ACC112 (cell line): Measurements from ENCODE around the gene CPSF4L.

Experiments used
- H2AFZ ChIP-seq: fragments of 200-600 bp; sonication (generic); one replicate; pipeline ENCODE4 v1.6.0; 2017; ENCODE audit warnings: antibody characterized with exemption, low read length; ENCODE audit not compliant: unreplicated experiment
- H3K27ac ChIP-seq: fragments of 200-600 bp; sonication (generic); 2 replicates; pipeline ENCODE4 v1.5.1; 2014; ENCODE audit warnings: low read depth, mild to moderate bottlenecking, antibody characterized with exemption, low read length, moderate library complexity
- H3K27me3 ChIP-seq: fragments of 200-600 bp; sonication (generic); 2 replicates; pipeline ENCODE4 v1.6.1; 2014; ENCODE audit warnings: mild to moderate bottlenecking, antibody characterized with exemption, low read length, moderate library complexity, mixed read lengths; ENCODE audit not compliant: insufficient read depth
- H3K36me3 ChIP-seq: fragments of 200-600 bp; sonication (generic); 2 replicates; pipeline ENCODE4 v1.6.1; 2016; ENCODE audit warnings: mild to moderate bottlenecking, antibody characterized with exemption, low read length, moderate library complexity, mixed read lengths; ENCODE audit not compliant: insufficient read depth
- H3K4me1 ChIP-seq: fragments of 200-600 bp; sonication (generic); one replicate; pipeline ENCODE4 v1.6.1; 2016; ENCODE audit warnings: low read length, mixed read lengths; ENCODE audit not compliant: insufficient read depth, unreplicated experiment, control insufficient read depth
- H3K4me3 ChIP-seq: fragments of 200-600 bp; sonication (generic); 2 replicates; pipeline ENCODE4 v1.5.1; 2014; ENCODE audit warnings: mild to moderate bottlenecking, low read depth, low read length
- H3K79me2 ChIP-seq: fragments of 200-600 bp; sonication (generic); one replicate; pipeline ENCODE4 v1.6.0; 2016; ENCODE audit warnings: low read length; ENCODE audit not compliant: control insufficient read depth, unreplicated experiment, insufficient read depth

Gene CPSF4L

DNA sequence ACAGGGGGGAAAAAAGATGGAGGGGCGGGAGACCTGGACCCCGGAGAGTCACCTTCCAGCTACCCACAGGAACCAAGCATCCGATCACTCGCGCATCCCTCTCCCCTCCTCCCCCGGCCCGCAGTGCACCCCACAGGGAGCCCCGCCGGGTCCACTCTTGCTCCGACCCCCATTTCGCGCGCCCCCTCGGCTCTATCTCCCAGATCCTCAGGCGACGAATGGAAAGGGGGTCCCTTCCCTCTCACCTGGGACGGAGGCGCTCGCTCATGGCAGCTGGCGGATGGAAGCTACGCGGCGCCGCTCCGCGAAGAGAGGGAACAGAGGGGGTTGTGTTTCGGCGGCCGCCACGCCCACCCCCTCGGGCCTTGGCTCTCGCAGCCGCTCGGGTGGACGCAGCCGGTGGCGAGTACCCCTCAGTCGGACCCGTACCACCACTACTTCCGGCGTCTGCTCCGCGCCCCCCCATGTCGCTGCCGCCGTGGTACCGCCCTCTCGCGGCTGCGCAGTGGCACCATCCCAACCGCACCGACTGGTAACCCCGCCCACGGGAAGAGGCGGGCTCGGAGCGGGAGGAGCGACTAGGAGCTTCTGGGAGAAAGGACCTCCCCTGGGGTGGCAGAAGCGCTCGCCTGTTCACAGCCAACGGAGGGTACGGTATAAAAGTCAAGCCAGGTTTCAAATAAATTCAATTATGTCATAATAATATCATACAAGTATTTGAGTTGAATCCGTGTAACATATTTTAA lies 29.7 kb downstream of the CPSF4L start:
- Histone ChIP-seq H3K4me3 (peak overlapping the region; percentile 96), H3K36me3 (peaks cover 13% of the 10 kb centered on the region; the same call in 1 of the 2 replicates), H3K27me3 (no peaks in the 10 kb centered on the region), H3K4me1 (peaks cover 29% of the 10 kb centered on the region), H2AFZ (peak overlapping the region; percentile 88), H3K27ac (peak overlapping the region; percentile 50), H3K79me2 (peaks cover 61% of the 10 kb centered on the region)

DNA sequence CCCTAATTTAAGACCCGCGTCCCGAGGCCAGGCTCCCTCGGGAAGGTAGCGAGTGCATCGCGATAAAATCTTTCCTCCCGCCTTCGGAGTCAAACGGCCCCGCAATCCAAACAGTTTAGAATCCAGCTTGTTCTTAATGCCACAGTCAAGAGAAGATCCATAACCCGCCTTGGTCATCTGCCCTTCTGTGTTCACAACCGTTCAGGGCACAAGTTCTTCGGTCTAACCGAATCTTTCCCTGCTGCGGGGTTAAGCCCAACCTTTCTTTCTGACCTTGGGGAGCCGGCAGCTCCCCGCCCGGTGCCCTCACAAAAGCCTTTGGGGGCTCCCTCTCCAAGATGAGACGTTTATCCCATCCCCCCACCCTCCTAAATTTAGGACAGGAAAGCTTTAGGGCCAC lies 30.3 kb downstream of the CPSF4L start:
- H3K27me3 ChIP-seq, result no peaks in the 10 kb centered on the region
- H2AFZ ChIP-seq, result peak overlapping the region; percentile 61
- peaks cover 12% of the 10 kb centered on the region; the same call in 1 of the 2 replicates for H3K36me3 ChIP-seq
- 0 out of 2 replicates have a peak overlapping the region, but pooled peaks have one; percentile 2 for H3K27ac ChIP-seq
- H3K79me2 ChIP-seq, result peaks cover 67% of the 10 kb centered on the region
- peaks cover 35% of the 10 kb centered on the region for H3K4me1 ChIP-seq
- H3K4me3 ChIP-seq, result peak overlapping the region; percentile 96

DNA sequence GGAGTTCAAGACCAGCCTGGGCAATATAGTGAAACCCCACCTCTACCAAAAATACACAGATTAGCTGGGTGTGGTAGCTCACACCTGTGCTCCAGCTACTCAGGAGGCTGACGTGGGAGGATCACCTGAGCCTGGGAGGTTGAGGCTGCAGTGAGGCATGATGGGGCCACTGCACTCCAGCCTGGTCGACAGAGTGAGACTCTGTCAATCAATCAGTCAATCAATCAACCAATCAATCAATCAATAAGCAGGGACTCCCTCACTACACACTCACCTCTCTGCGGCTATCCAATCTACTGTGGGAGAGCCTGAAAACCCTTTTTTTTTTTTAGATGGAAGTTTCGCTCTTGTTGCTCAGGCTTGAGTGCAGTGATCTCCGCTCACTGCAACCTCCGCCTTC lies 31.6 kb downstream of the CPSF4L start:
- peaks cover 76% of the 10 kb centered on the region for H3K79me2 ChIP-seq
- peaks cover 40% of the 10 kb centered on the region for H3K4me1 ChIP-seq
- no peak overlapping the region for H3K27ac ChIP-seq
- H3K27me3 ChIP-seq, result no peaks in the 10 kb centered on the region
- peak overlapping the region; percentile 96; the same call in 1 of the 2 replicates for H3K4me3 ChIP-seq
- H3K36me3 ChIP-seq, result no peaks in the 10 kb centered on the region
- no peak overlapping the region for H2AFZ ChIP-seq

DNA sequence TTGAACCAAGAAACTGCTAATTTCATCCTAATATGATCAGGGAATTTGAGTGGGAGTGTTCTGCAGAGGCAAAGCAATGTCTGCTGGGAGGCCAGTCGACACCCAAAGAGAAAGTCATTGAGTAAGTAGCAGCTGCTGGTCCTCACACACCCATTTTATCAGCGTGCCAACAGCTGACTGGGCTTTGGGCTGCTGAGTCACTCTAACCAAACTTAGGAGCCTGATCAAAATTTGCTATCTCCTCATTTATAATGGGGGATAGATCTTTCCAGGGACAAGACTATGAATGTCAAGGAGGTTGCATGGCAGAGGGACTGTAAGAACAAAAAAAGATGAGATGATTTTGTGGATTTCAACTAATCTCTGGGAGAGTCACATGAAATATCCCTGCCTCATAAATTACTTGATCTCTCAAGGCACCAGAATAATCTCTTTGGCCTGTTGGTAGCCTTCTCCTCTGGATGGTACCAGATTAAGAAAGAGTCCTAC lies 32.9 kb downstream of the CPSF4L start:
- H3K27ac ChIP-seq, result peak overlapping the region; percentile 82

DNA sequence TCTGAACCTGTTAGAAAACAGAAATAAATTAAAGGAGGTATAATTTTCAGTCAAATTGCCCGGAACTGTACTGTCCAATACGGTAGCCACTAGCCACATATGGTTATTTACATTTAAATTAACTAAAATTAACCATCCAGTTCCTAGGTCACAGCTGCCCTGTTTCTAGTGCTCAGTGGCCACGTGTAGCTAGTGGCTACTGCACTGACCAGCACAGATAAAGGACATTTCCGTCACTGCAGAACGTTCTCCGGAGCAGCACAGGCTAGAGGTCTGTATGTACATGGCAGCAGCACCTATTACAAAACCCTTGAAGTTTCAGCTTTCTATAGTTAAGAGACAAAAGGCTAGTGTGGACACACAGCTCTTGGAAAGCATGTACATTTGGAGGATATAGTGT lies 33.7 kb downstream of the CPSF4L start:
- Histone ChIP-seq H3K79me2 (peaks cover 79% of the 10 kb centered on the region), H3K4me3 (peak overlapping the region; percentile 5; the same call in 1 of the 2 replicates)

More for the DNA sequence above, 32.9 kb downstream of the CPSF4L start:
- peak overlapping the region; percentile 11 for H3K4me3 ChIP-seq
- no peaks in the 10 kb centered on the region for H3K36me3 ChIP-seq
- H3K4me1 ChIP-seq, result peaks cover 45% of the 10 kb centered on the region
- peaks cover 82% of the 10 kb centered on the region for H3K79me2 ChIP-seq
- no peaks in the 10 kb centered on the region for H3K27me3 ChIP-seq
- H2AFZ ChIP-seq, result no peak overlapping the region

DNA sequence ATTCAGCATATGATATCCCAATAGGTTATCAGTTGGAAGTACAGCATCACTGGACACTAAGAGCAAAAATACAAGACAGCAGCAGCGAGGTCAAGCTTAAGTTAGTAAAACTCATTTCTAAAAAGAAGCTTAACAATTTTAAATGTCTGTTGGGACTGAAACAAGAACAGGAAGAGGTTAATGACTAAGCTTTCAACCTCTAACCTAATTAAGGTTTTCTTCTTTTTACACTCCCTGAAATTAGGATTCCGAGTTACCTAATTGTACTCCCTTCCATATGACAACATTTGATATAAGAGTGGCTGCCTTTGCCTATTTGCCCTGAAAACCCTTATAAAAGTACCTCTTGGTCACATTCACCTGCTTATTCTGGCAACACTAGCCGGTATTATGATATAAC lies 34.3 kb downstream of the CPSF4L start:
- Histone ChIP-seq H3K36me3 (no peaks in the 10 kb centered on the region), H3K27me3 (no peaks in the 10 kb centered on the region), H3K4me3 (peak overlapping the region; percentile 33), H2AFZ (no peak overlapping the region), H3K4me1 (peaks cover 45% of the 10 kb centered on the region), H3K79me2 (peaks cover 82% of the 10 kb centered on the region), H3K27ac (peak overlapping the region; percentile 30; the same call in 1 of the 2 replicates)

More for the DNA sequence above, 33.7 kb downstream of the CPSF4L start:
- Histone ChIP-seq H3K4me1 (peaks cover 45% of the 10 kb centered on the region), H2AFZ (no peak overlapping the region), H3K27me3 (no peaks in the 10 kb centered on the region), H3K36me3 (no peaks in the 10 kb centered on the region), H3K27ac (0 out of 2 replicates have a peak overlapping the region, but pooled peaks have one; percentile 1)

DNA sequence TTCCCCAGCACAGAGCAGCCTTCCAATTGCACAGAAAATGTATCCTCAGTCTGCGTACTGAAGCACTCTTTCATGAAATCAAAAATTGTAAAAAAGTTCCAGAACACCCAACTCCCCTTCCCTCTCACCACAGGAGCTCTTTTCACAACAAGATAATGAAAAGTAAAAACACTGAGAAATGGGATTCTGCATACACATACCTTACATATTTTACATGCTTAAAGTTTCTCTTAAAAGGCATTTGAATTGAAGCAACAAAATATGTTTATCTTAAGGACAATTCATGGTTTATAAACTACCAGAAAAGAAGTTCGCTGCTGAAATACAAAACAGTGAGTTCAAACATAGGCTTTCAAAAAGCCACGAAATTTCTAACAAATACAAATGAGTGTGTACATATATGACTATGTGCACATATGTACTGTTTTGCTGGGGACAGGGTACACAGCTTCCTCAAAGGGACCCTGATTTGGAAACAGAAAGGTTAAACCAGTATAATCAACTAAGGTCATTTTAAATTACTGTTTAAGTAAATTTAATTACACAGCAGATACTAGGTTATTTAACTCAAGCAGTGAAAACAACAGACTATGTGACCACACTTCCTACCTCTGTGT lies 35.0 kb downstream of the CPSF4L start:
- Histone ChIP-seq H3K4me3 (peak overlapping the region; percentile 33), H3K79me2 (peaks cover 81% of the 10 kb centered on the region), H3K27me3 (no peaks in the 10 kb centered on the region), H3K27ac (0 out of 2 replicates have a peak overlapping the region, but pooled peaks have one; percentile 30), H3K36me3 (no peaks in the 10 kb centered on the region), H2AFZ (no peak overlapping the region), H3K4me1 (peaks cover 45% of the 10 kb centered on the region)

DNA sequence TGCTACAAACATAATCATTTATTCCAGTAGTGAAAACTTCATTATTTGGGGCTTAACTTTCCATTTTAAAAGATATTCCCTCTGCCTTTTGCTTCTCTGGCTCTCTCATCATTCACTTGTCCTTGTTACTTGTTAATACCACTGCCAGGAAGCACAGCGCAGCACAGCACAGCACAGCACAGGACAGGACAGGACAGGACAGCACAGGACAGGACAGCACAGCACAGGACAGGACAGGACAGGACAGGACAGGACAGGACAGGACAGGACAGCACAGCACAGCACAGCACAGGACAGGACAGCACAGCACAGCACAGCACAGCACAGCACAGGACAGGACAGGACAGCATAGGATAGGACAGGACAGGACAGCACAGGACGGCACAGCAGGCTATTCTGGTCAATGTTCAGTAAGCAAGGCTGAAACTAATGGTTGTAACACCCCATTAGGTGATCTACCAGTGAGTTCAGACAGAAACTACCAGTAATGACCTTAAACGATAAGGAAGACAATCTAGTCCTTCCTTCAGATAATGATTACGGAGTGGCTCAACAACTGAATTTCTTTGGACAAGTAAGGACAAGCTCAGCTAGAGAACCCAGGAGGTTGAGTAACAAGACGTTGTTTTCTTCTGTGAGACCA lies 36.9 kb downstream of the CPSF4L start:
- Histone ChIP-seq H3K79me2 (peaks cover 68% of the 10 kb centered on the region), H3K4me3 (no peak overlapping the region), H3K27ac (no peak overlapping the region), H2AFZ (no peak overlapping the region), H3K36me3 (no peaks in the 10 kb centered on the region), H3K4me1 (peaks cover 41% of the 10 kb centered on the region), H3K27me3 (no peaks in the 10 kb centered on the region)

DNA sequence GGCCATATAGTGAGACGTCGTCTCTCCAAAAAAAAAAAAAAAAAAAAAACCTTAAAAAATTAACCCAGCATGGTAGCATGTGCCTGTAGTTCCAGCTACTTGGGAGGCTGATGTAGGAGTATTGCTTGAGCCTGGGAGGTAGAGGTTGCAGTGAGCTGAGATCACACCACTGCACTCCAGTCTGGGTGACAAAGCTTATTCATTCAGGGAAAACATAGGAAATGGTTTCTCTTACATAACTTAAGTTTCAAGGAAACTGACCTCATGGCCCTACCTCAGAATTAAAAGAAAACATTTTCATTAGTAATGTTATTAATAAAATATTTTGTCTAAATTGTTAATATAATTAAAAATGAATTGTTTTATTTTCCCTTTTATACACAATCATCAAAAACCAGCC lies 37.4 kb downstream of the CPSF4L start:
- H3K27ac ChIP-seq, result no peak overlapping the region
- peaks cover 66% of the 10 kb centered on the region for H3K79me2 ChIP-seq
- H2AFZ ChIP-seq, result no peak overlapping the region
- no peak overlapping the region for H3K4me3 ChIP-seq
- peaks cover 39% of the 10 kb centered on the region for H3K4me1 ChIP-seq
- no peaks in the 10 kb centered on the region for H3K36me3 ChIP-seq
- H3K27me3 ChIP-seq, result no peaks in the 10 kb centered on the region

DNA sequence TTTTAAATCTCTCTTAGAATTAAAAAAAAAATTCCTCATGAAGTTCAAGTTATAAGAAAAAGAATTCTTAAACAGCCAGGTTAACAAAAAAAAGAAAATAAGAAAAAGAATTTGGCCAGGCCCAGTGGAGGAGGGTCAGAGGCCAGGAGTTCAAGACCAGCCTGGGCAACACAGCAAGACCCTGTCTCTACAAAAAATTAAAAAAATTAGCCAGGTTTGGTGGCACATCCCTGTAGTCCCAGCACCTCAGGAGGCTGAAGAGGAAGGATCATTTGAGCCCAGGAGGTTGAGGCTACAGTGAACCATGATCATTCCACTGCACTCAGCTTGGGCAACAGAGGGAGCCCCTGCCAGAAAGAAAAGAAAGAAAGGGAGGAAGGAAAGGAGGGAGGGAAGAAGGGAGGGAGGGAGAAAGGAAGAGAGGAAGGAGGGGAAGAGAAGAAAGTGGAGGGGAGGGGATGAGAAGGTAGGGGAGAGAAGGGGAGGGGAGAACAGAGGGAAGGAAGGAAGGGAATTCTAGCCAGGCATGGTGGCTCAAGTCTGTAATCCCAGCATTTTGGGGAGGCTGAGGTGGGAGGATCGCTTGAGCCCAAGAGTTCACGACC lies 38.0 kb downstream of the CPSF4L start:
- H3K4me3 ChIP-seq, result no peak overlapping the region
- no peaks in the 10 kb centered on the region for H3K27me3 ChIP-seq
- H3K79me2 ChIP-seq, result peaks cover 61% of the 10 kb centered on the region
- H3K36me3 ChIP-seq, result no peaks in the 10 kb centered on the region
- no peak overlapping the region for H2AFZ ChIP-seq
- peaks cover 34% of the 10 kb centered on the region for H3K4me1 ChIP-seq
- H3K27ac ChIP-seq, result no peak overlapping the region
